K562 (cell line): ENCODE data around the gene GRIK2. TPM values are rescaled to one million over a fixed set of nuclear protein-coding genes. Genes with fewer than 3 reads are reported as not detected.

Experiments used
- ATAC-seq: fragments of 200-7000 bp; cut with Tn5 transposase; 3 replicates; pipeline ENCODE4 v1.9.1; 2020; ENCODE audit warnings: moderate library complexity
- BruUV-seq: library from RNA; stranded (reverse); fragments of 400-500 nt; replicated peaks from 2 replicates; lab custom pipeline; 2021; lab: Mats Ljungman, UMichigan
- CTCF ChIA-PET: fragments of 300-600 bp; formaldehyde crosslinking; extraction: SDS; loops from one replicate; lab custom pipeline; 2021; ENCODE audit warnings: low intra/inter-chr PET ratio; lab: Yijun Ruan, JAX
- POLR2A ChIA-PET: fragments of 300-600, 350-650 bp; sonication (Branson Sonifier 250); formaldehyde crosslinking; extraction: SDS; loops from one replicate; lab custom pipeline; 2021; ENCODE audit warnings: antibody characterized with exemption, inconsistent platforms; lab: Yijun Ruan, JAX
- DNase-seq, 4 experiments: peaks; one replicate each; pipeline versions ENCODE4 v3.0.0 to v3.0.0-alpha.2; 2011 to 2018; ENCODE audit warnings: low spot score in 3 of 4, mixed read lengths in 3 of 4; ENCODE audit errors: extremely low read depth in 1 of 4
- FAIRE-seq: peaks from 2 replicates; lab custom pipeline; 2011; peaks lifted over from hg19 to GRCh38; lab: Jason Lieb, UNC
- H2AFZ ChIP-seq: 2 replicates; pipeline ENCODE4 v1.6.0; 2011; ENCODE audit warnings: low read depth, low read length, control low read depth, inconsistent platforms
- H3K27ac ChIP-seq: fragments of 200-600 bp; 3 replicates; pipeline ENCODE4 v1.8.0; 2011; ENCODE audit warnings: low read depth, mild to moderate bottlenecking, control low read depth, inconsistent platforms, low read length, moderate library complexity, mixed read lengths; ENCODE audit errors: extremely low read depth
- H3K27me3 ChIP-seq, 2 experiments: fragments of 300-600 bp in 1 of 2; 2 replicates in 1 of 2; 3 replicates in 1 of 2; pipeline versions ENCODE4 v1.6.0 to v1.8.0; 2011; ENCODE audit warnings: inconsistent platforms in 2 of 2, low read length in 2 of 2, mild to moderate bottlenecking in 1 of 2, mixed read lengths in 1 of 2, moderate library complexity in 1 of 2; ENCODE audit not compliant: control insufficient read depth in 2 of 2, insufficient read depth in 2 of 2
- H3K36me3 ChIP-seq: fragments of 300-600 bp; 3 replicates; pipeline ENCODE4 v1.8.0; 2011; ENCODE audit warnings: mild to moderate bottlenecking, low read length, inconsistent platforms; ENCODE audit not compliant: control insufficient read depth, insufficient read depth
- H3K4me1 ChIP-seq, 2 experiments: fragments of 200-600 bp in 1 of 2; replicated peaks in 1 of 2; 2 replicates in 1 of 2; 3 replicates in 1 of 2; pipeline versions ENCODE4 v1.5.1 to v1.8.0; 2011; ENCODE audit warnings: inconsistent platforms in 2 of 2, low read length in 2 of 2, mild to moderate bottlenecking in 1 of 2, mixed read lengths in 1 of 2, moderate library complexity in 1 of 2; ENCODE audit not compliant: control insufficient read depth in 2 of 2, insufficient read depth in 2 of 2
- H3K4me2 ChIP-seq: 2 replicates; pipeline ENCODE4 v1.6.1; 2011; ENCODE audit warnings: low read length, control low read depth, inconsistent platforms, mixed read lengths; ENCODE audit not compliant: insufficient read depth
- H3K4me3 ChIP-seq: fragments of 200-600 bp; sonication (generic), shearing (Covaris generic); 2 replicates; pipeline ENCODE4 v1.5.1; 2016; ENCODE audit warnings: control low read depth, inconsistent platforms
- H3K79me2 ChIP-seq: fragments of 200-600 bp; 3 replicates; pipeline ENCODE4 v1.8.0; 2011; ENCODE audit warnings: low read length, inconsistent platforms; ENCODE audit not compliant: control insufficient read depth, insufficient read depth
- H3K9ac ChIP-seq, 2 experiments: 2 replicates each; pipeline versions ENCODE4 v1.6.0 to v1.6.1; 2011; ENCODE audit warnings: low read depth in 2 of 2, low read length in 2 of 2, control low read depth in 1 of 2, inconsistent platforms in 1 of 2, mild to moderate bottlenecking in 1 of 2, mixed read lengths in 1 of 2; ENCODE audit not compliant: insufficient read depth in 1 of 2
- H3K9me1 ChIP-seq: one replicate; pipeline ENCODE4 v1.6.0; 2011; ENCODE audit warnings: inconsistent platforms, mild to moderate bottlenecking, low read length, moderate library complexity; ENCODE audit not compliant: control insufficient read depth, insufficient read depth
- H3K9me3 ChIP-seq: replicated peaks from 2 replicates; pipeline ENCODE4 v1.5.1; 2011; ENCODE audit warnings: low read depth, low read length, inconsistent platforms; ENCODE audit not compliant: control insufficient read depth, insufficient read depth
- H4K20me1 ChIP-seq: replicated peaks from 2 replicates; pipeline ENCODE4 v1.6.1; 2011; ENCODE audit warnings: low read length, inconsistent platforms, mixed read lengths; ENCODE audit not compliant: control insufficient read depth, insufficient read depth
- AFF4 ChIP-seq: sonication (generic); formaldehyde crosslinking; IDR thresholded peaks from 2 replicates; pipeline ENCODE4 v1.8.0; 2023; ENCODE audit warnings: mild to moderate bottlenecking, missing genetic modification reagents
- CHD7 ChIP-seq: fragments of 200-600 bp; sonication (generic); IDR thresholded peaks from one replicate; pipeline ENCODE4 v1.6.1; 2012; ENCODE audit warnings: mild to moderate bottlenecking, low read depth, low read length, inconsistent platforms
- ILK ChIP-seq: fragments of 450-650 bp; IDR thresholded peaks from 2 replicates; pipeline ENCODE4 v1.6.1; 2016; ENCODE audit warnings: missing genetic modification characterization, low read depth, mild to moderate bottlenecking, missing compliant biosample characterization, moderate library complexity, borderline replicate concordance
- RBM15 ChIP-seq: fragments of 200-400 bp; formaldehyde crosslinking; IDR thresholded peaks from 2 replicates; pipeline ENCODE4 v1.6.1; 2018; ENCODE audit warnings: mild to moderate bottlenecking, low read length, moderate library complexity; ENCODE audit not compliant: insufficient read depth
- WGBS: fragments of 100-300 bp; shearing (Covaris generic); methylation state at CpG from one replicate; pipeline ENCODE4 v1.1.6; 2016; ENCODE audit warnings: low coverage, mixed read lengths; ENCODE audit not compliant: insufficient coverage; ENCODE audit errors: missing lambda C conversion rate; 5-methylcytosine and 5-hydroxymethylcytosine counted together
- in situ Hi-C: fragments of 300-500 bp; cut with MboI; formaldehyde crosslinking; loops from 4 replicates; pipeline ENCODE4 v1.15.0; 2018; ENCODE audit warnings: inconsistent platforms, mixed read lengths
- intact Hi-C: fragments of 100-400 bp; cut with micrococcal nuclease; formaldehyde crosslinking; loops from 2 replicates; pipeline ENCODE4 v1.14.2; 2022
- polyA plus RNA-seq, 8 experiments: library from polyadenylated mRNA; depleted of rRNA in 4 of 8; stranded (reverse) in 5 of 8; unstranded in 3 of 8; fragments of >200 nt; fragmentation: Nextera tagmentation in 2 of 8; fragmentation: Illumina TruSeq in 1 of 8; extraction: Ambion mirVana in 2 of 8; extraction: Trizol in 1 of 8; gene quantifications; 2 replicates each; pipeline versions ENCODE4 v1.2.1 to v1.2.3, GENCODE V29; 2011 to 2014; ENCODE audit warnings: inconsistent platforms in 1 of 8, missing spikeins in 1 of 8
- total RNA-seq, 7 experiments: library from RNA; depleted of rRNA in 6 of 7; stranded (reverse); fragments of >200 nt in 6 of 7; fragmentation: Illumina TruSeq in 2 of 7; extraction: Trizol in 2 of 7; gene quantifications; 2 replicates each; pipeline versions ENCODE4 v1.2.1 to v1.2.3, GENCODE V29; 2011 to 2021; ENCODE audit warnings: low replicate concordance in 1 of 7

Gene GRIK2
- total and polyA plus RNA-seq, 9 of the 15 experiments (the other 6 are each of a cell fraction or from before 2014, with no cell fraction given) = not detected

- TF ChIP-seq RBM15 (no peak), AFF4 (CRISPR knock-in tag) (no peak)
Measured at GRCh38 chr6:101554231-101554630, 160.7 kb downstream of the GRIK2 start (continued).

GRCh38 chr6:101558712-101559111, 165.2 kb downstream of the GRIK2 start:
- no peak overlapping the region for H3K4me3 ChIP-seq
- ATAC-seq (no peak), FAIRE-seq (no peak), DNase-seq (no peak)
- no peaks in the 10 kb centered on the region for H4K20me1 ChIP-seq
- no peaks in the 10 kb centered on the region for H3K4me1 ChIP-seq
- H2AFZ ChIP-seq = no peak overlapping the region
- in situ Hi-C loops (no loop called here), intact Hi-C loops (no loop called here)
- H3K4me2 ChIP-seq = no peak overlapping the region
- no peak overlapping the region for H3K27ac ChIP-seq
- 0% methylated on average over 2 of the region's 2 CpGs for WGBS
- POLR2A ChIA-PET = no interaction called here
- no peak for TF ChIP-seq ILK (tag)
- TF ChIP-seq CHD7 = no peak
- no peak overlapping the region for H3K9ac ChIP-seq
- BruUV-seq = no TSS peak
- H3K9me3 ChIP-seq = no peaks in the 10 kb centered on the region
- H3K79me2 ChIP-seq = no peaks in the 10 kb centered on the region
- no peaks in the 10 kb centered on the region for H3K9me1 ChIP-seq
- no peaks in the 10 kb centered on the region for H3K36me3 ChIP-seq
- CTCF ChIA-PET = no interaction called here
- H3K27me3 ChIP-seq = no peaks in the 10 kb centered on the region
